Skeletal muscle tissue (tissue), 2 donors: ENCODE data around the gene RNPS1. TPM values are rescaled to one million over a fixed set of nuclear protein-coding genes. Genes with fewer than 3 reads are reported as not detected.

Experiments used
- small RNA-seq: library from RNA; depleted of rRNA; stranded (forward); fragments of <200 nt; gene quantifications from one replicate; pipeline ENCODE3, GENCODE V24; 2014
- total RNA-seq: library from RNA; depleted of rRNA; stranded (reverse); fragments of >200 nt; gene quantifications from one replicate; pipeline ENCODE4 v1.2.3, GENCODE V29; 2014

RNPS1 gene
- total RNA-seq, 1 donor from 2014 or later, result 42.3 TPM

Small RNAs within 50 kb of the gene (small RNA-seq; reads per million reads assigned to genes)
- gene MIR3677, result not detected
- not detected for gene MIR4717

Other genes with a start within 250 kb of the RNPS1 start
- gene NPW, start 248.3 kb downstream of the RNPS1 start, total RNA-seq, result not detected
- 15.1 TPM for gene NHERF2, start 241.2 kb downstream of the RNPS1 start, total RNA-seq
- 13.6 TPM for gene NTHL1, start 220.3 kb downstream of the RNPS1 start, total RNA-seq
- 49.6 TPM for gene TSC2, start 220.1 kb downstream of the RNPS1 start, total RNA-seq
- gene PKD1, start 132.2 kb downstream of the RNPS1 start, total RNA-seq, result 88.7 TPM
- gene RAB26, start 119.5 kb downstream of the RNPS1 start, total RNA-seq, result not detected
- 24.0 TPM for gene TRAF7, start 112.3 kb downstream of the RNPS1 start, total RNA-seq
- 0.52 TPM for gene CASKIN1, start 71.5 kb downstream of the RNPS1 start, total RNA-seq
- gene MLST8, start 62.7 kb downstream of the RNPS1 start, total RNA-seq, result 7.8 TPM
- 2.1 TPM for gene BRICD5, start 57.3 kb downstream of the RNPS1 start, total RNA-seq
- gene PGP, start 53.3 kb downstream of the RNPS1 start, total RNA-seq, result 9.9 TPM
- 12.5 TPM for gene E4F1, start 44.5 kb downstream of the RNPS1 start, total RNA-seq
- 0.52 TPM for gene DNASE1L2, start 31.7 kb downstream of the RNPS1 start, total RNA-seq
- gene ECI1, start 16.5 kb downstream of the RNPS1 start, total RNA-seq, result 42.3 TPM
- 8.4 TPM for gene ABCA3, start 72.6 kb upstream of the RNPS1 start, total RNA-seq
- gene CCNF, start 161.3 kb upstream of the RNPS1 start, total RNA-seq, result 6.8 TPM
- gene TEDC2, start 192.0 kb upstream of the RNPS1 start, total RNA-seq, result 2.6 TPM
- 5.2 TPM for gene NTN3, start 203.2 kb upstream of the RNPS1 start, total RNA-seq
- gene TBC1D24, start 207.0 kb upstream of the RNPS1 start, total RNA-seq, result 7.8 TPM
- 12.0 TPM for gene ATP6V0C, start 245.8 kb upstream of the RNPS1 start, total RNA-seq